ENCODE data around the gene CHRDL2.

DNA sequence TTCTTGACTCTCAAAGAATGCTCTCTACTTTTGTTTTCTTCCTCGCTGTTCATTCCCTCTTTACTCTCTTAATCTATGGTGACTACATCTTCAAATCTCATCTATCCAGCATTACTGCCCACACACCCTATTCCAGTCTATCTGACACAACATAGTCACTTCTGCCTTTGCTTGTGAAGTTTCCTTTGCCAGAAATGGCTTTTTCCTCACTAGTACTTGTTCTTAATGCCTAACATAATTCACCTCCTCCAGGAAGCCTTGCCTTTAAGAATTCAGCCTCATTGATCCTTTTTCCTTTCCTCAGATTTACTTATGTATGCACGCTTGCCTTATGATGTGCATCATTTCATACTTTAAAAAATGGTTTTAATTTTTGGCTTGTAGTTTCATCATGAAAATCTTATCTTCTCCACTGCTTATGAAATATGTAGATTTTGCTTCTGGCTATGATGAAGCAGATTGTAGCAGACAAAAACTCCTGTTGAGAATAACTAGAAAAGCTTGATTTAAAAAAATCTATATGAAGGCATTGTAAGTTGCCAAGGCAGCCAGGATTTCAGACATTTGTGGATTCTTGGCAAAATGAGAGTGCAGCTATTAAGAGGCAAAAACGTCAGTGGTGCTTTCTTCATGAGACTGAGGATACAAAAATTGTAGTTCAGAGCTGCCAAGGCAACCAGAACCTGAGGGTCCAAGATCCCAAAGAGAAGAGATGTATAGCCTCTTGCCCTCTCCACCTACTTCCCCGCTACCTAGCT, 49.2 kb upstream of the CHRDL2 start:
- no peak for TF ChIP-seq EZH2 (IDR thresholded peaks at IDR 0.05; ENCODE audit: borderline replicate concordance, low read length)
- TF ChIP-seq, protein P1, sequence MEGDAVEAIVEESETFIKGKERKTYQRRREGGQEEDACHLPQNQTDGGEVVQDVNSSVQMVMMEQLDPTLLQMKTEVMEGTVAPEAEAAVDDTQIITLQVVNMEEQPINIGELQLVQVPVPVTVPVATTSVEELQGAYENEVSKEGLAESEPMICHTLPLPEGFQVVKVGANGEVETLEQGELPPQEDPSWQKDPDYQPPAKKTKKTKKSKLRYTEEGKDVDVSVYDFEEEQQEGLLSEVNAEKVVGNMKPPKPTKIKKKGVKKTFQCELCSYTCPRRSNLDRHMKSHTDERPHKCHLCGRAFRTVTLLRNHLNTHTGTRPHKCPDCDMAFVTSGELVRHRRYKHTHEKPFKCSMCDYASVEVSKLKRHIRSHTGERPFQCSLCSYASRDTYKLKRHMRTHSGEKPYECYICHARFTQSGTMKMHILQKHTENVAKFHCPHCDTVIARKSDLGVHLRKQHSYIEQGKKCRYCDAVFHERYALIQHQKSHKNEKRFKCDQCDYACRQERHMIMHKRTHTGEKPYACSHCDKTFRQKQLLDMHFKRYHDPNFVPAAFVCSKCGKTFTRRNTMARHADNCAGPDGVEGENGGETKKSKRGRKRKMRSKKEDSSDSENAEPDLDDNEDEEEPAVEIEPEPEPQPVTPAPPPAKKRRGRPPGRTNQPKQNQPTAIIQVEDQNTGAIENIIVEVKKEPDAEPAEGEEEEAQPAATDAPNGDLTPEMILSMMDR (conservative IDR thresholded peaks at IDR 0.05 in 1 of 2, IDR thresholded peaks at IDR 0.05 in 1 of 2; ENCODE audit: extremely low read depth in 1 of 2, insufficient read depth in 1 of 2, low read depth in 1 of 2, low read length in 2 of 2): no peak
